Measurements from ENCODE around the gene TRAFD1. TPM values are rescaled to one million over a fixed set of nuclear protein-coding genes. Genes with fewer than 3 reads are reported as not detected.

Gene TRAFD1
- total RNA-seq, 1 experiment from 2014 or later, result 37.8 TPM

GRCh38 chr12:112170376-112170775, 45.0 kb downstream of the TRAFD1 start:
- peak; percentile 40 for DNase-seq (ENCODE audit: low spot score)
- ChIA-PET CTCF (no interaction called here), POLR2A (ENCODE audit: low non-redundant PET) (no interaction called here)
- Histone ChIP-seq H3K36me3 (ENCODE audit: insufficient read depth, low read length, poor library complexity, severe bottlenecking) (peaks cover 3% of the 10 kb centered on the region), H3K27ac (ENCODE audit: low read depth, low read length, poor library complexity, severe bottlenecking) (no peak overlapping the region), H3K4me1 (ENCODE audit: insufficient read depth, low read length, poor library complexity, severe bottlenecking) (no peaks in the 10 kb centered on the region), H3K27me3 (replicated peaks; ENCODE audit: insufficient read depth, low read depth, low read length, poor library complexity) (no peaks in the 10 kb centered on the region), H3K9me3 (ENCODE audit: low read depth, low read length, poor library complexity, severe bottlenecking) (no peaks in the 10 kb centered on the region), H3K4me3 (ENCODE audit: low read depth, low read length, poor library complexity, severe bottlenecking) (no peak overlapping the region)
- TF ChIP-seq EZH2 (IDR thresholded peaks at IDR 0.05; ENCODE audit: borderline replicate concordance, low read depth, low read length, poor library complexity, severe bottlenecking), result no peak
- peak; percentile 63 for TF ChIP-seq CTCF (conservative IDR thresholded peaks at IDR 0.05; ENCODE audit: low read depth, low read length)
- intact Hi-C loops (cut with micrococcal nuclease; ENCODE audit: unreplicated experiment), result no loop called here
- BruUV-seq (replicated peaks), result no TSS peak

GRCh38 chr12:112170971-112171596, 45.7 kb downstream of the TRAFD1 start:
- no peak overlapping the region for H3K27ac ChIP-seq (ENCODE audit: low read depth, low read length, poor library complexity, severe bottlenecking)
- no peak for DNase-seq (ENCODE audit: low spot score)
- intact Hi-C loops (cut with micrococcal nuclease; ENCODE audit: unreplicated experiment), result no loop called here
- TF ChIP-seq EZH2 (IDR thresholded peaks at IDR 0.05; ENCODE audit: borderline replicate concordance, low read depth, low read length, poor library complexity, severe bottlenecking), result no peak
- no peak for TF ChIP-seq CTCF (conservative IDR thresholded peaks at IDR 0.05; ENCODE audit: low read depth, low read length)
- POLR2A ChIA-PET (ENCODE audit: low non-redundant PET), result no interaction called here
- peaks cover 3% of the 10 kb centered on the region for H3K36me3 ChIP-seq (ENCODE audit: insufficient read depth, low read length, poor library complexity, severe bottlenecking)
- no peaks in the 10 kb centered on the region for H3K9me3 ChIP-seq (ENCODE audit: low read depth, low read length, poor library complexity, severe bottlenecking)
- no peak overlapping the region for H3K4me3 ChIP-seq (ENCODE audit: low read depth, low read length, poor library complexity, severe bottlenecking)
- CTCF ChIA-PET, result no interaction called here
- H3K4me1 ChIP-seq (ENCODE audit: insufficient read depth, low read length, poor library complexity, severe bottlenecking), result no peaks in the 10 kb centered on the region
- BruUV-seq (replicated peaks), result no TSS peak
- H3K27me3 ChIP-seq (replicated peaks; ENCODE audit: insufficient read depth, low read depth, low read length, poor library complexity), result no peaks in the 10 kb centered on the region

- H3K36me3 ChIP-seq (ENCODE audit: insufficient read depth, low read length, poor library complexity, severe bottlenecking), result peaks cover 3% of the 10 kb centered on the region
- BruUV-seq (replicated peaks), result no TSS peak
- H3K4me3 ChIP-seq (ENCODE audit: low read depth, low read length, poor library complexity, severe bottlenecking), result no peak overlapping the region
- no peaks in the 10 kb centered on the region for H3K27me3 ChIP-seq (replicated peaks; ENCODE audit: insufficient read depth, low read depth, low read length, poor library complexity)
- no peaks in the 10 kb centered on the region for H3K9me3 ChIP-seq (ENCODE audit: low read depth, low read length, poor library complexity, severe bottlenecking)
- TF ChIP-seq CTCF (conservative IDR thresholded peaks at IDR 0.05; ENCODE audit: low read depth, low read length) (no peak), EZH2 (IDR thresholded peaks at IDR 0.05; ENCODE audit: borderline replicate concordance, low read depth, low read length, poor library complexity, severe bottlenecking) (no peak)
- H3K4me1 ChIP-seq (ENCODE audit: insufficient read depth, low read length, poor library complexity, severe bottlenecking), result no peaks in the 10 kb centered on the region
- ChIA-PET POLR2A (ENCODE audit: low non-redundant PET) (no interaction called here), CTCF (no interaction called here)
- H3K27ac ChIP-seq (ENCODE audit: low read depth, low read length, poor library complexity, severe bottlenecking), result no peak overlapping the region
- intact Hi-C loops (cut with micrococcal nuclease; ENCODE audit: unreplicated experiment), result no loop called here
- DNase-seq (ENCODE audit: low spot score), result no peak
Measured at GRCh38 chr12:112172556-112173324, 47.4 kb downstream of the TRAFD1 start.

All from A673 (cell line).